BLaER1 treated with 17β-estradiol and CSF1 and Interleukin-3, amounts not matched to agents 10 nM and 100 nM (cell line): ENCODE data around the gene ATRNL1.

ENCODE experiments used
- H3K27ac ChIP-seq, 11 experiments: shearing (Covaris generic); formaldehyde crosslinking; 2 replicates each; pipeline ENCODE4 v1.8.1; 2022
- H3K27me3 ChIP-seq, 11 experiments: shearing (Covaris generic); formaldehyde crosslinking; 2 replicates each; pipeline ENCODE4 v1.8.1; 2022
- H3K36me3 ChIP-seq, 11 experiments: shearing (Covaris generic); formaldehyde crosslinking; 2 replicates each; pipeline ENCODE4 v1.8.1; 2022
- H3K4me1 ChIP-seq, 10 experiments: shearing (Covaris generic); formaldehyde crosslinking; 2 replicates each; pipeline ENCODE4 v1.8.1; 2022
- H3K4me2 ChIP-seq, 11 experiments: shearing (Covaris generic); formaldehyde crosslinking; 2 replicates each; pipeline ENCODE4 v1.8.1; 2022
- H3K4me3 ChIP-seq, 10 experiments: shearing (Covaris generic); formaldehyde crosslinking; 2 replicates each; pipeline ENCODE4 v1.8.1; 2022
- H3K9ac ChIP-seq, 11 experiments: shearing (Covaris generic); formaldehyde crosslinking; 2 replicates each; pipeline ENCODE4 v1.8.1; 2022
- H3K9me3 ChIP-seq, 11 experiments: shearing (Covaris generic); formaldehyde crosslinking; replicated peaks in 1 of 11; 2 replicates each; pipeline ENCODE4 v1.8.1; 2022
- H4K20me1 ChIP-seq, 11 experiments: shearing (Covaris generic); formaldehyde crosslinking; 2 replicates each; pipeline ENCODE4 v1.8.1; 2022
- Cebpa-rat ChIP-seq, 11 experiments: shearing (Covaris generic); IDR thresholded peaks; 2 replicates each; pipeline ENCODE4 v1.8.1; 2022

Gene ATRNL1

GRCh38 chr10:115831016-115831415 lies 737.9 kb downstream of the ATRNL1 start:
- Histone ChIP-seq H3K4me1 (no peaks in the 10 kb centered on the region), H3K4me2 (no peak overlapping the region), H3K27me3 (no peaks in the 10 kb centered on the region), H3K4me3 (no peak overlapping the region), H3K9me3 (no peaks in the 10 kb centered on the region; a peak in 1 of 22 replicates), H3K27ac (no peak overlapping the region), H3K9ac (no peak overlapping the region), H3K36me3 (no peaks in the 10 kb centered on the region), H4K20me1 (no peaks in the 10 kb centered on the region)
- no peak for TF ChIP-seq Cebpa-rat (IDR thresholded peaks at IDR 0.05)

- no peaks in the 10 kb centered on the region for H3K9me3 ChIP-seq
- H4K20me1 ChIP-seq, result no peaks in the 10 kb centered on the region
- TF ChIP-seq Cebpa-rat (IDR thresholded peaks at IDR 0.05), result no peak
- H3K27ac ChIP-seq, result no peak overlapping the region
- H3K27me3 ChIP-seq, result no peaks in the 10 kb centered on the region
- no peaks in the 10 kb centered on the region for H3K4me1 ChIP-seq
- H3K9ac ChIP-seq, result no peak overlapping the region
- no peaks in the 10 kb centered on the region for H3K36me3 ChIP-seq
- H3K4me2 ChIP-seq, result no peak overlapping the region
- no peak overlapping the region for H3K4me3 ChIP-seq
These were observed 740.0 kb downstream of the ATRNL1 start for GRCh38 chr10:115833119-115833518.

- Histone ChIP-seq H4K20me1 (no peaks in the 10 kb centered on the region), H3K9me3 (no peaks in the 10 kb centered on the region), H3K9ac (no peak overlapping the region), H3K4me2 (no peak overlapping the region), H3K4me1 (0 out of 20 replicates have a peak, but pooled peaks cover 0 to 4% (median 0%) of the 10 kb centered on the region in 10 experiments), H3K27ac (no peak overlapping the region), H3K36me3 (no peaks in the 10 kb centered on the region), H3K4me3 (no peak overlapping the region), H3K27me3 (no peaks in the 10 kb centered on the region)
- TF ChIP-seq Cebpa-rat (IDR thresholded peaks at IDR 0.05), result no peak
These were observed 751.4 kb downstream of the ATRNL1 start for GRCh38 chr10:115844591-115844990.

GRCh38 chr10:115845921-115846320 lies 752.8 kb downstream of the ATRNL1 start:
- H3K27me3 ChIP-seq, result no peaks in the 10 kb centered on the region
- 0 out of 20 replicates have a peak, but pooled peaks cover 0 to 4% (median 0%) of the 10 kb centered on the region in 10 experiments for H3K4me1 ChIP-seq
- no peak overlapping the region for H3K4me3 ChIP-seq
- H4K20me1 ChIP-seq, result no peaks in the 10 kb centered on the region
- H3K9ac ChIP-seq, result no peak overlapping the region
- no peaks in the 10 kb centered on the region for H3K9me3 ChIP-seq
- no peak overlapping the region for H3K27ac ChIP-seq
- H3K36me3 ChIP-seq, result no peaks in the 10 kb centered on the region
- H3K4me2 ChIP-seq, result no peak overlapping the region
- no peak for TF ChIP-seq Cebpa-rat (IDR thresholded peaks at IDR 0.05)

- H3K4me3 ChIP-seq, result no peak overlapping the region
- no peak overlapping the region for H3K27ac ChIP-seq
- no peak overlapping the region for H3K9ac ChIP-seq
- no peaks in the 10 kb centered on the region for H3K36me3 ChIP-seq
- 0 out of 20 replicates have a peak, but pooled peaks cover 0 to 4% (median 0%) of the 10 kb centered on the region in 10 experiments for H3K4me1 ChIP-seq
- H3K9me3 ChIP-seq, result no peaks in the 10 kb centered on the region
- no peak overlapping the region for H3K4me2 ChIP-seq
- no peak for TF ChIP-seq Cebpa-rat (IDR thresholded peaks at IDR 0.05)
- no peaks in the 10 kb centered on the region for H3K27me3 ChIP-seq
- no peaks in the 10 kb centered on the region for H4K20me1 ChIP-seq
These were observed 753.4 kb downstream of the ATRNL1 start for GRCh38 chr10:115846528-115846927.

GRCh38 chr10:115849197-115849596 lies 756.0 kb downstream of the ATRNL1 start:
- Histone ChIP-seq H3K4me3 (no peak overlapping the region), H3K36me3 (no peaks in the 10 kb centered on the region), H3K27ac (no peak overlapping the region), H3K4me2 (no peak overlapping the region), H3K9me3 (no peaks in the 10 kb centered on the region), H4K20me1 (no peaks in the 10 kb centered on the region), H3K4me1 (0 out of 20 replicates have a peak, but pooled peaks cover 0 to 4% (median 0%) of the 10 kb centered on the region in 10 experiments), H3K9ac (no peak overlapping the region), H3K27me3 (no peaks in the 10 kb centered on the region)
- TF ChIP-seq Cebpa-rat (IDR thresholded peaks at IDR 0.05), result no peak

GRCh38 chr10:115850666-115851065 lies 757.5 kb downstream of the ATRNL1 start:
- Histone ChIP-seq H3K27me3 (no peaks in the 10 kb centered on the region), H3K4me3 (no peak overlapping the region), H4K20me1 (no peaks in the 10 kb centered on the region), H3K36me3 (no peaks in the 10 kb centered on the region), H3K9me3 (no peaks in the 10 kb centered on the region), H3K4me2 (no peak overlapping the region), H3K27ac (no peak overlapping the region), H3K4me1 (no peaks in the 10 kb centered on the region), H3K9ac (no peak overlapping the region)
- TF ChIP-seq Cebpa-rat (IDR thresholded peaks at IDR 0.05), result no peak

- Histone ChIP-seq H3K4me3 (no peak overlapping the region), H3K27me3 (no peaks in the 10 kb centered on the region), H3K27ac (no peak overlapping the region), H3K9ac (no peak overlapping the region), H3K9me3 (no peaks in the 10 kb centered on the region), H3K4me2 (no peak overlapping the region), H3K4me1 (no peaks in the 10 kb centered on the region), H3K36me3 (no peaks in the 10 kb centered on the region), H4K20me1 (no peaks in the 10 kb centered on the region)
- no peak for TF ChIP-seq Cebpa-rat (IDR thresholded peaks at IDR 0.05)
These were observed 758.5 kb downstream of the ATRNL1 start for GRCh38 chr10:115851695-115852094.

GRCh38 chr10:115854740-115855435 lies 761.7 kb downstream of the ATRNL1 start:
- no peak overlapping the region for H3K9ac ChIP-seq
- H3K27ac ChIP-seq, result no peak overlapping the region
- no peaks in the 10 kb centered on the region for H3K36me3 ChIP-seq
- H3K27me3 ChIP-seq, result no peaks in the 10 kb centered on the region
- no peak overlapping the region for H3K4me3 ChIP-seq
- H3K9me3 ChIP-seq, result peaks cover 0 to 4% (median 0%) of the 10 kb centered on the region in 11 experiments; a peak in 1 of 22 replicates
- TF ChIP-seq Cebpa-rat (IDR thresholded peaks at IDR 0.05), result no peak
- H3K4me2 ChIP-seq, result no peak overlapping the region
- no peaks in the 10 kb centered on the region for H3K4me1 ChIP-seq
- no peaks in the 10 kb centered on the region for H4K20me1 ChIP-seq

GRCh38 chr10:115856580-115856979 lies 763.4 kb downstream of the ATRNL1 start:
- no peaks in the 10 kb centered on the region for H3K4me1 ChIP-seq
- no peaks in the 10 kb centered on the region for H3K36me3 ChIP-seq
- H3K4me3 ChIP-seq, result no peak overlapping the region
- TF ChIP-seq Cebpa-rat (IDR thresholded peaks at IDR 0.05), result no peak
- no peaks in the 10 kb centered on the region for H4K20me1 ChIP-seq
- H3K27me3 ChIP-seq, result no peaks in the 10 kb centered on the region
- H3K4me2 ChIP-seq, result no peak overlapping the region
- H3K27ac ChIP-seq, result no peak overlapping the region
- H3K9ac ChIP-seq, result no peak overlapping the region
- peaks cover 0 to 4% (median 0%) of the 10 kb centered on the region in 11 experiments; a peak in 1 of 22 replicates for H3K9me3 ChIP-seq
